NCI-H187 treated with DMSO at 0.1 percent for 48 hours (cell line): Measurements from ENCODE around the gene AKAP8.
"Not testable (repeated sequence)": the region's sequence is repeated elsewhere in the genome, so short reads cannot be mapped to it uniquely, and the experiment has no call there.

Experiments
- DNase-seq: peaks from one replicate; lab custom pipeline; 2025; lab: John Stamatoyannopoulos, UW

Gene AKAP8

GRCh38 chr19:15404097-15404779 lies 24.7 kb upstream of the AKAP8 start:
- no peak for DNase-seq

- no peak for DNase-seq
Measured at GRCh38 chr19:15403151-15403531, 23.6 kb upstream of the AKAP8 start.

DNA sequence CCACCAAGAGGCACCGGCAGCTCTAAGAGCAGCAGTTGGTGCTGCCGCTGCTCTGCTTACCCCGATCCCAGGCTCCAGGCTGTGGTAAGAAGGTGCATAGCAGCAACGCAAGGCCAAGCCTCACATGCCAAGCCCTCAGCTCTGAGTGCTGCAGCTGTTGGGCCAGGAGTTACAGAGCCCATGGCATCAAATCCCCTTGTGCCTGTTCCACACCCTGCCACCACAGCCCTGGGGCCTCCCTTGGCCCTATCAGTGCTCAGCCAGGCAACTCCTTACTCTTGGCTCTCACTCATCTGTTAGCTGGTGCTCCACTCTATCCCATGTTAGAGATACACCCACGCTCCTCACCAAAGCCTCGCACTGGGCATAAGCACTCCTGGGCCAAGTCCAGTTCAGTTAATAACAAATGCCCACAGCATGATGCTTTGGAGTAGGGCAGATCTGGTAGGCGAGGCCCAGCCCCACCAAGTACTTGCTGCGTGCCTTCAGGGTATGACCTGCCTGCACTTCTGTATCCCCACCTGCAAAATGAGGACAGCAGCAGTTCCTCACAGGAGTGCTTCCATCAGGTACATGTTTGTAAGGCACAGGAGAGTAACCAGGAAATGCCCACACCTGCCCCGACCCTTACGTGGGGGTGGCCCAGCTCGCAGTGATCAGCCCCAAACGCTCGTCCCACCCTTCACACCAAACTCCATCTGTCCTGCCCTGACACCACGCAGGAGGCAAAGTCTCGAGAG lies 23.0 kb upstream of the AKAP8 start:
- DNase-seq, result no peak

GRCh38 chr19:15401397-15401710 lies 21.8 kb upstream of the AKAP8 start:
- DNase-seq, result no peak

DNA sequence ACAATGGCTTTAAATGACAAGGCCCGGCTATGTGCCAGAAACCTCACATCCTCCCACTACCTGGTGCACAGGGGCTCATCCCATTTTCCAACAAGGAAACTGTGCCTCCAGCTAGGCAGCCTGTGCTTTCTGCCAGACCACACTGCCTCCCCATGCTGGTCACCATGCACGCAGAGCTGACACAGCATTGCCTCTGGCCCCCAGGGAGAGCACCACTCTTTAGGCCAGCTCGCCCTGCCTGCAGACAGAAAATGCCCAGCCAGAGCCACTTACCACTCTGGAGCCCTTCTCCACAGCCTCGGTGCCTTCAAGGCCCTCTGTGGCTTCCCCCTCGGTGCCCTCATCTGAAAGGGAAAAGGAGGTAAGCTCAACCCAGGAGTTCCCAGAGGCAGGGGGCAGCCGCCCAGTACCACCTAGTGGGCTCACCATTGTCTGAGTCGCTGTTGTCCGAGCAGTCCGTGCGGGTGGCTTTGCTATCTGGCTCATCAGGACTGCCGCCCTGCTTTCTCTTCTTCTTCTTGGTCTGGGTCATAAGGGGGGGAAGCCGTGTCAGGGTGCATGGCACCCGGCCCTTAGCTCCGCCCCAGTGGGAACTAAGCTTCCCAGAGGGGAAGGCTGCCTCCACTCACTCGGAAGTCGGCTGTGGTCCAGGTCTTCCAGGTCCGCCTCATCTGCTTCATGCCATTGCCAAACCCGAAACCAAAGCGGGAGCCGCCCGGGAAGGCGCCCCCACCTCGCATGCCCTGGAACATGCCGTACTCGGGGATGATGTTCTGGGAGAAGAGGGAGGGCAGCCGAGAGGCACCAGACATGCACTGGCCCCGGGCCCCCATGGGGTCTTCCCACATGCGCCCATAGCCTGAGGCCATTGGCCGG lies 21.2 kb upstream of the AKAP8 start:
- DNase-seq, result no peak

DNA sequence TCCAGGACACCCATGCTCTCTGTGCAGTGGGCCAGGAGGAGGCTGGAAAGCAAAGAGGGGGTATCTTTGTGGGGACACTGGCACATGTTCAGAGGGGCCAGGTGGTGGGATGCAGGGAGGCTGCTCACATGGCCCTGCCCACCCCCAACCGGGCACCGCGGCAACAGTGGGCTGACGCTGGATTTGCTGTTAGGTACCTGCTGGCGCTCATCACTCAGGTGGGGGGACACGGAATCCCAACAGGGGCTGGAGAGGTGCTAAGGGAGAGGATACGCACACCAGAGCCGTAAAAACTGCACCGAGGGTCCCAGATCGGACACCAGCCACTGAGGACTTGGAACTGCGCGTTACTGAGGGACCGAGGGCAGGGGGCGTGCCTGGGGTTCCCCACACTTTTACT lies 20.0 kb upstream of the AKAP8 start:
- DNase-seq, result no peak

DNA sequence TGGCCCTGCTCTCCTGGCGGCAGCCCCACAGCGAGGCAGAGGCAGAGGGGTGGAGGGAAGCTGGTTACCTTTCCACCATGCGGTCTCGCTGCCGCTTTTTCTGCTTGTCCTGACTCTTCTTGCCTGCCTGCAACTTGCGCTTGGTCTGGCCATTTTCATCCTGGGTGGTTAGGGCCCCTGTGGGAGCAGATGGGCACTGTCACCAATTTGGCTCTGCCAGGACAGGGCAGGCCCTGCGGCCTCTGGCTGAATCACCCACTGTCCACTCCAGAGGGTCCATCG lies 19.6 kb upstream of the AKAP8 start:
- DNase-seq, result no peak

DNA sequence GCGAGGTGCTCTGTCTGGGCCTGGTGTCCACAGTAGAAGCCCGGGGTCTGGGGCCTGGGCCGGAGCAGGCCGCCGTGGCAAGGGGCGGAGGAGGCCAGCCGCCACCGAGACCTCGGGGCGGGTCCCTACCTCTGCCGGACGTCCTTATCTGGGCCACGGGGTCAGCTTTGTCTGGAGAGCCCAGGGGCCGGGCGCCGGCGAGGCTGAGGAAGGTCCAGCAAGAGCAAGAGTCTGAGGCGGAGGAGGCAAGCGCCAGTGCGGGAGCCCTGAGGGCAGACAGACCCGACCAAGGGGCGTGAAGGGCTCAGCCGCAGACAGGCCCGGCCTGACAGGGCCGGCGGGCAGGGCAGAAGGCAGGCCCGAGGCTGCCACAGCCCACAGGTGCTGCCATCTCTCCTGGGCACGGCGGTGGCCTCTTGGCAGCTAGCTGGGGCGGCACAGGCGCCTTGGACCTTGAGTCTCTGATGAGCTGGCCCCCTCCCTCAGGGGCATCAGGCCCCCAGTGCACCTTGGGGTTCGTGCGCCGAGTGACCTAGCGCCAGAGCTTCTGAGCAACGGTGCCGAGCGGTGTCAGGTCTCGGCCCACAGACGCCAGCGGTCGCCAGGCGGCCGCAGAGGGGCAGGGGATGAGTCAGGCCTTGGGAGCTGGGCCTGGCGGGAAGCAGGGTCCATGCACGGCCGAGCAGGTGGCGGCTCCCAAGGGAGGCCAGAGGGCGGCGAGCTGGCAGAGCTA lies 19.1 kb upstream of the AKAP8 start:
- DNase-seq, result no peak

- no peak for DNase-seq
Measured at GRCh38 chr19:15397782-15398181, 18.2 kb upstream of the AKAP8 start.

DNA sequence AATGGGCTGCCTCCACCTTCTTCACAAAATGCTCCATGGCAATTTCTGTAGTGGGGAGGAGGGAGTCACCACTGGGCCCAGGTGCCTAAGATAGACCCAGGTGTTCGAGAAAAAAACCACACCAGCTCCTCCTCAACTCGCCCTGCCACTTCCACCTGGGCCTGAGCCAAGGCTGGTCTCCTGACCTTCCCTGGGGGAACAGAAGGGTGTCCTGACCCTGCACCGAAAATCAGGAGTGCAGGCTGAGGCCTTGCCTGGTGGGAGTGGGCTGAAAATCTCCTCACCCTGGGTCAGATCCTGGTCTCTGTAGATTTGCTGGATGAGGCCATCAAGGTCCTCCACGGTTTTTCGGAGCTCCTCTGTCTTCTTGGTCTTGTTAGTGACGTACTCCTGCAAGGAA lies 17.6 kb upstream of the AKAP8 start:
- no peak for DNase-seq

- no peak for DNase-seq
Measured at GRCh38 chr19:15396436-15396835, 16.8 kb upstream of the AKAP8 start.

- DNase-seq, result not testable (repeated sequence)
Measured at GRCh38 chr19:15395251-15395650, 15.7 kb upstream of the AKAP8 start.

DNA sequence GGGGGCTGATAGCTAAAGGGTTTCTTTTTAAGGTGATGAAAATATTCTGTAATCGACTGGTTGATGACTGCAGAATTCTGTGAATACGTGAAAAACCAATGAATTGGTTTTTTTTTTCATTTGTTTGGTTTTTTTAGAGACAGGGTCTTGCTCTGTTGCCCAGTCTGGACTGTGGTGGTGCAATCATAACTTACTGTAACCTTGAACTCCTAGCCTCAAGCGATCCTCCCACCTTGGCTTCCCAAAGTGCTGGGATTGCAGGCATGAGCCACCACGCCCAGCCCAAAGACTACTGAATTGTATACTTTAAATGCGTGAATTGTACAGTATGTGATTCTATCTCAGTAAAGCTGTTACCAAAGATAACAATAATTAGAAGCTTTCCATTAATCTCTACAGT lies 14.8 kb upstream of the AKAP8 start:
- DNase-seq, result no peak

DNA sequence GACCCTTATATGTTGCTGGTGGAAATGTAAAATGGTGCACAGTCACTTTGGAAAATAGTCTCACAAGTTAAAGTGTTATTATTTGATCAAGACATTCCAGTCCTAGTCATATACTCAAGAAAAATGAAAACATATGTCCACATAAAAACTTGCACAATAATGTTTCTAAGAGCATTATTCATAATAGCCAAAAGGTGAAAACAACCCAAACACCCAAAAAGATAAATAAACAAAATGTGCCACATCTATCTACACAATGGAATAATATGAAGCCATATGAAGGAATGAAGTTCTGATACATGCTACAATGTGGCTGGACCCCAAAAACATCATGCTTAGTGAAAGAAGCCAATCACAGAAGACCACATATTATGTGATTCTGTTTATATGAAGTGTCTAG lies 14.4 kb upstream of the AKAP8 start:
- no peak for DNase-seq

- no peak for DNase-seq
Measured at GRCh38 chr19:15390814-15391213, 11.2 kb upstream of the AKAP8 start.

DNA sequence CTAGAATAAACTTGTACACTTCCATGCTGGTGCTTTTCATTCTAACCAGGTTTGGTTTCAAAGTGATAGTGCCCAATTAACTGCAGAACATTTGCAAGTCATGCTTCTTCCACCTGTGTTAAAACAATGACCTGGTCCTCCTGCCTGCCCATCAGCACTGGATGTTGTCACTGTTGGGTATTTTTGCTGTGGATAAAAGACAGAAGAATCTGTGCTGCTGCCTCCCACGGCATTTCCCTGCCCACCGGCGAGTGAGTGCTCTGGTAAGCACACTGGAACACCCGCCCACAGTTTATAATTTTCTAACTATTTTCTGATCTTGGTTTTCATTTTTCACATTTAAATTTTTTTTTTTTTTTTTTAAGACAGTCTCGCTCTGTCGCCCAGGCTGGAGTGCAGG lies 2.3 kb upstream of the AKAP8 start:
- no peak for DNase-seq

DNA sequence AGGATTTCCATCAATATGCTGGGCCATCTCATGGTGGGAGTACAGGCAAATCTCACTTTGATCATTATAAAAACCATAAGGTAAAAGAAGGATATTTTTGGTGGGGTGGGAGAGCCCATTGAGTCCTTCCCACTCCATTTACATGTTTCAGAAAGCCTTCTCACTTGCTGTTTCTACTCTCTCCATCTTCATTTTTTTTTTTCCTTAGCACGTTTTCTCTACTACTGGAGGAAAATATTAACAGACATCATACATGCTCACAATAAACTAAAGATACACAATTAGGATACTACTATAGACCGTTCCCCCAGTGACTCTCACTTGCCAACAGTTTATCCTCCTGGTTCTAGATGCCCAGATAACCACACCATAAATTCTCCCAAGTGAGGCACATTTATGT lies 1.8 kb upstream of the AKAP8 start:
- no peak for DNase-seq

- no peak for DNase-seq
Measured at GRCh38 chr19:15379999-15380647, 536 bp upstream of the AKAP8 start.

- no peak for DNase-seq
Measured at GRCh38 chr19:15378534-15379082, 979 bp downstream of the AKAP8 start.

- no peak for DNase-seq
Measured at GRCh38 chr19:15374796-15375440, 4.7 kb downstream of the AKAP8 start.

GRCh38 chr19:15374105-15374651 lies 5.4 kb downstream of the AKAP8 start:
- no peak for DNase-seq
